Sigmoid colon (tissue), 3 donors: ENCODE measurements around the gene SND1.

ENCODE experiments used
- POLR2A ChIP-seq, 2 donors: fragments of 450-650 bp; IDR thresholded peaks; one replicate each; pipeline ENCODE4 v1.6.1; 2016; ENCODE audit warnings: antibody characterized with exemption in 2 of 2, mild to moderate bottlenecking in 2 of 2, moderate library complexity in 2 of 2
- TF ChIP-seq, protein P1 (sequence below), 4 experiments: fragments of 450-650 bp in 3 of 4; fragments of 200-600 bp in 1 of 4; IDR thresholded peaks; one replicate each; pipeline ENCODE4 v1.5.1; 2016 to 2019; ENCODE audit warnings: antibody characterized with exemption in 4 of 4, mild to moderate bottlenecking in 3 of 4, moderate library complexity in 2 of 4

DNA sequence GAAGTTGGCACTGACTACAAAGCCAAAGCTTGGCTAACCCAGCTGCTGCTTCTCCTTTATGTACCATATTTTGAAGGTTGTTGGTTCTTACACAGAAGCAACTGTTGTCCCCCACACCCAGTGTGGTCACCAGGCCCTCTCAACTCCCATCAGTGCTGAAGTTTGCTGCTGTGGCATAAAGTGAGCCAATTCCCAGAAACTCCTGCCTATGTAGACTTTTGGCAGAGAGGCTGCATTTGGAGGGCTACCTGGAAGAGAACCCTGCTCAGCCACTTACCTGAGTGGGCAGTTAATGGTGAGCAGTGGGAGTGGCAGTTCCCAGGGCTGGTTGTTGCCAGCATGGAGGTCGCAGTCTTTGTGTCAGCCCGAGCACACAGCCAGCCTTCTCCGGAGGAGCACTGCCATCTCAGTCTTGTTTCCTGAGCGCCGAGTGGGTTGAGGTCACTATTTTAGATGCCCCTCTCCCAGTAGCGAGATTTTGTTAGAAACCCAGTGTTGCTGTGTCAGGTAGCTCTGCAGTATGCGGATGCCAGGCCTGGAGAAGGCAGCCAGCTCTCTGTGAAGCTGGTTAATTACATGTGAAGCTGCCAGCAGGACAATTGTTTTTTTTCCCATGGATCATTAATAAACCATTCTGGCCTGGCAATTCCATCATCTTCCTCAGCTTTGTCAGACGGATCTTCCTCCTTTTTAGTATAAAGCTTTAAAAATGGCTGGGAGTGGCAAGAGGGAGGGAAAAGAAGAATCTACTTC, 354.7 kb downstream of the SND1 start:
- TF ChIP-seq, protein P1, sequence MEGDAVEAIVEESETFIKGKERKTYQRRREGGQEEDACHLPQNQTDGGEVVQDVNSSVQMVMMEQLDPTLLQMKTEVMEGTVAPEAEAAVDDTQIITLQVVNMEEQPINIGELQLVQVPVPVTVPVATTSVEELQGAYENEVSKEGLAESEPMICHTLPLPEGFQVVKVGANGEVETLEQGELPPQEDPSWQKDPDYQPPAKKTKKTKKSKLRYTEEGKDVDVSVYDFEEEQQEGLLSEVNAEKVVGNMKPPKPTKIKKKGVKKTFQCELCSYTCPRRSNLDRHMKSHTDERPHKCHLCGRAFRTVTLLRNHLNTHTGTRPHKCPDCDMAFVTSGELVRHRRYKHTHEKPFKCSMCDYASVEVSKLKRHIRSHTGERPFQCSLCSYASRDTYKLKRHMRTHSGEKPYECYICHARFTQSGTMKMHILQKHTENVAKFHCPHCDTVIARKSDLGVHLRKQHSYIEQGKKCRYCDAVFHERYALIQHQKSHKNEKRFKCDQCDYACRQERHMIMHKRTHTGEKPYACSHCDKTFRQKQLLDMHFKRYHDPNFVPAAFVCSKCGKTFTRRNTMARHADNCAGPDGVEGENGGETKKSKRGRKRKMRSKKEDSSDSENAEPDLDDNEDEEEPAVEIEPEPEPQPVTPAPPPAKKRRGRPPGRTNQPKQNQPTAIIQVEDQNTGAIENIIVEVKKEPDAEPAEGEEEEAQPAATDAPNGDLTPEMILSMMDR (IDR thresholded peaks at IDR 0.05) = no peak
- no peak for TF ChIP-seq POLR2A (IDR thresholded peaks at IDR 0.05)
